ENCODE results near the gene FGF22. TPM values are rescaled to one million over a fixed set of nuclear protein-coding genes. Genes with fewer than 3 reads are reported as not detected.

The FGF22 gene
- total and polyA plus RNA-seq, 2 of the 8 experiments (the other 6 are each of a cell fraction or from before 2014, with no cell fraction given) = 0.44 to 1.7 TPM

- no peak overlapping the region for H3K4ac ChIP-seq (replicated peaks; ENCODE audit: insufficient read length, low read depth, low read length)
- H3K9ac ChIP-seq (replicated peaks in 1 of 4; ENCODE audit: extremely low read depth in 1 of 4, low read depth in 3 of 4, low read length in 3 of 4) = no peak overlapping the region
- no peak overlapping the region for H3K14ac ChIP-seq (ENCODE audit: insufficient read length)
- ChIA-PET POLR2A (ENCODE audit: partially characterized antibody) (interaction anchor here (0.5 to 2.3 kb wide), 4 partner anchors 7 to 17 kb away, joined by 3 to 9 read pairs (median 3); partner anchors contain the start of gene RNF126), CTCF (ENCODE audit: partially characterized antibody) (interaction anchor here (1.8 kb wide), 1 partner anchor 14 kb away, joined by 4 read pairs; no protein-coding TSS in a partner anchor)
- FAIRE-seq (no peak), DNase-seq (ENCODE audit: low read depth in 1 of 2, low spot score in 2 of 2) (no peak)
- H4K20me1 ChIP-seq (replicated peaks in 1 of 2; ENCODE audit: control insufficient read depth in 1 of 2, insufficient read depth in 2 of 2, low read length in 2 of 2) = peaks cover 21 to 27% of the 10 kb centered on the region in 2 experiments
- no peak overlapping the region for H3K27ac ChIP-seq (ENCODE audit: low read depth, low read length)
- peak overlapping the region; percentile 25; the same call in 1 of the 2 replicates for H4K8ac ChIP-seq (ENCODE audit: extremely low read depth, insufficient read depth, low read length)
- no peak overlapping the region for H3K56ac ChIP-seq (replicated peaks; ENCODE audit: insufficient read length, low read depth, low read length)
- WGBS, 2 experiments (ENCODE audit: extremely low coverage in 1 of 2, insufficient coverage in 1 of 2, insufficient read length in 1 of 2, insufficient replicate concordance in 2 of 2, low coverage in 1 of 2, low lambda C conversion rate in 2 of 2, missing lambda C conversion rate in 1 of 2) = 90% methylated on average over 18 of the region's 53 CpGs; no CpG with 5 or more reads in 1 of the 2 experiments
- H2AFZ ChIP-seq (ENCODE audit: low read length) = no peak overlapping the region
- H3K4me3 ChIP-seq (ENCODE audit: extremely low read depth in 1 of 4, insufficient read depth in 2 of 4, low read depth in 3 of 4, low read length in 4 of 4) = no peak overlapping the region
- H2BK120ac ChIP-seq (replicated peaks; ENCODE audit: low read depth, low read length) = no peak overlapping the region
- no peaks in the 10 kb centered on the region for H3K4me1 ChIP-seq (replicated peaks in 1 of 4; ENCODE audit: control insufficient read depth in 3 of 4, insufficient read depth in 4 of 4, low read length in 3 of 4)
- peaks cover 6% of the 10 kb centered on the region; the same call in 1 of the 2 replicates for H3K79me1 ChIP-seq (ENCODE audit: low read depth, low read length)
- H3K4me2 ChIP-seq (ENCODE audit: insufficient read depth in 1 of 2, low read depth in 2 of 2, low read length in 2 of 2) = no peak overlapping the region
- no peak overlapping the region for H2AK5ac ChIP-seq (ENCODE audit: low read depth, low read length)
- no peak overlapping the region for H2BK12ac ChIP-seq (ENCODE audit: low read depth, low read length)
- H3K23me2 ChIP-seq (ENCODE audit: low read depth, low read length) = no peaks in the 10 kb centered on the region
- no peaks in the 10 kb centered on the region for H3K27me3 ChIP-seq (replicated peaks in 1 of 4; ENCODE audit: control insufficient read depth in 3 of 4, extremely low read depth in 1 of 4, insufficient read depth in 3 of 4, low read length in 3 of 4)
- no peak overlapping the region for H3K23ac ChIP-seq (ENCODE audit: insufficient read length)
- H2BK15ac ChIP-seq (ENCODE audit: low read length) = no peak overlapping the region
- no peak overlapping the region for H3K18ac ChIP-seq (ENCODE audit: extremely low read depth, low read length)
- peaks cover 0 to 22% of the 10 kb centered on the region in 2 experiments; a peak in 3 of 4 replicates for H3K79me2 ChIP-seq (ENCODE audit: control insufficient read depth in 1 of 2, insufficient read depth in 2 of 2, low read length in 2 of 2)
- no peak overlapping the region for H4K91ac ChIP-seq (replicated peaks; ENCODE audit: insufficient read length, low read length)
- TF ChIP-seq, protein P1, sequence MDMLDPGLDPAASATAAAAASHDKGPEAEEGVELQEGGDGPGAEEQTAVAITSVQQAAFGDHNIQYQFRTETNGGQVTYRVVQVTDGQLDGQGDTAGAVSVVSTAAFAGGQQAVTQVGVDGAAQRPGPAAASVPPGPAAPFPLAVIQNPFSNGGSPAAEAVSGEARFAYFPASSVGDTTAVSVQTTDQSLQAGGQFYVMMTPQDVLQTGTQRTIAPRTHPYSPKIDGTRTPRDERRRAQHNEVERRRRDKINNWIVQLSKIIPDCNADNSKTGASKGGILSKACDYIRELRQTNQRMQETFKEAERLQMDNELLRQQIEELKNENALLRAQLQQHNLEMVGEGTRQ (IDR thresholded peaks at IDR 0.05; ENCODE audit: low read length) = no peak
- TF ChIP-seq CTCF (IDR thresholded peaks at IDR 0.05; ENCODE audit: control extremely low read depth in 1 of 3, insufficient read depth in 1 of 3, low read depth in 1 of 3, low read length in 3 of 3) (no peak), BCL11A (IDR thresholded peaks at IDR 0.05; ENCODE audit: low read depth in 2 of 2, low read length in 2 of 2) (no peak), CBX8 (IDR thresholded peaks at IDR 0.05; ENCODE audit: borderline replicate concordance, low read depth, low read length) (no peak), JUND (IDR thresholded peaks at IDR 0.05; ENCODE audit: low read length) (no peak), SUZ12 (IDR thresholded peaks at IDR 0.05; ENCODE audit: low read length) (no peak)
- H2BK20ac ChIP-seq (ENCODE audit: low read length) = no peak overlapping the region
- peaks cover 2 to 70% (median 20%) of the 10 kb centered on the region in 4 experiments; a peak in 6 of 8 replicates for H3K36me3 ChIP-seq (ENCODE audit: control insufficient read depth in 2 of 4, insufficient read depth in 4 of 4, low read length in 3 of 4)
- H3K9me3 ChIP-seq (ENCODE audit: insufficient read depth in 2 of 2, low read depth in 1 of 2, low read length in 1 of 2) = no peaks in the 10 kb centered on the region
- H2BK5ac ChIP-seq (ENCODE audit: low read depth, low read length) = no peak overlapping the region
- H4K5ac ChIP-seq (ENCODE audit: insufficient read length, low read depth, low read length) = no peak overlapping the region
Observed at GRCh38 chr19:648904-649801, 9.5 kb downstream of the FGF22 start.
